A549 (cell line): ENCODE results near the gene RNU5D-1. TPM values are rescaled to one million over a fixed set of nuclear protein-coding genes. Genes with fewer than 3 reads are reported as not detected.

Experiments used
- ATAC-seq, 2 experiments: fragments of 200-7000 bp in 1 of 2; fragments of >200 bp in 1 of 2; cut with Nextera tagmentation in 1 of 2; cut with Tn5 transposase in 1 of 2; 3 replicates each; pipeline versions ENCODE4 v1.8.0 to v1.9.1; 2018 to 2020; ENCODE audit warnings: mild to moderate bottlenecking in 1 of 2, moderate library complexity in 1 of 2
- CTCF ChIA-PET: fragments of 300-600 bp; sonication (Branson Sonifier 250); formaldehyde crosslinking; extraction: SDS; loops from one replicate; lab custom pipeline; 2021; ENCODE audit warnings: antibody characterized with exemption, inconsistent platforms; lab: Yijun Ruan, JAX
- POLR2A ChIA-PET: fragments of 350-600 bp; formaldehyde crosslinking; extraction: SDS; loops from one replicate; lab custom pipeline; 2021; ENCODE audit warnings: antibody characterized with exemption, inconsistent platforms; lab: Yijun Ruan, JAX
- DNase-seq, 2 experiments: peaks; one replicate each; pipeline versions ENCODE4 v3.0.0 to v3.0.0-alpha.2; 2011 to 2016; ENCODE audit warnings: low read depth in 1 of 2, low spot score in 1 of 2
- FAIRE-seq: peaks from 2 replicates; lab custom pipeline; 2011; peaks lifted over from hg19 to GRCh38; lab: Jason Lieb, UNC
- H3K27ac ChIP-seq, 2 experiments: fragments of >200 bp; sonication (Bioruptor Twin); formaldehyde crosslinking; 3 replicates each; pipeline ENCODE4 v1.5.1; 2016 to 2017
- H3K4me1 ChIP-seq: fragments of >200 bp; sonication (Bioruptor Twin); formaldehyde crosslinking; 3 replicates; pipeline ENCODE4 v1.6.1; 2016
- H3K4me2 ChIP-seq: fragments of >200 bp; sonication (Bioruptor Twin); formaldehyde crosslinking; 3 replicates; pipeline ENCODE4 v1.6.1; 2016
- H3K4me3 ChIP-seq: fragments of >200 bp; sonication (Bioruptor Twin); formaldehyde crosslinking; 3 replicates; pipeline ENCODE4 v1.5.1; 2016
- H3K9me3 ChIP-seq: fragments of >200 bp; sonication (Bioruptor Twin); formaldehyde crosslinking; 3 replicates; pipeline ENCODE4 v1.6.1; 2016
- BCL3 ChIP-seq: fragments of >200 bp; sonication (Bioruptor Twin); formaldehyde crosslinking; IDR thresholded peaks from 3 replicates; pipeline ENCODE4 v1.6.1; 2016
- CHD2 ChIP-seq: fragments of 150-350 bp; IDR thresholded peaks from 2 replicates; pipeline ENCODE4 v1.6.1; 2014; ENCODE audit warnings: low read length; ENCODE audit not compliant: partially characterized antibody
- CTCF ChIP-seq: fragments of >200 bp; sonication (Bioruptor Twin); formaldehyde crosslinking; IDR thresholded peaks from 3 replicates; pipeline ENCODE4 v1.5.1; 2016
- ELK1 ChIP-seq: fragments of 150-350 bp; IDR thresholded peaks from 2 replicates; pipeline ENCODE4 v1.6.1; 2014; ENCODE audit warnings: low read depth, mild to moderate bottlenecking, low read length
- ESRRA ChIP-seq: fragments of 150-350 bp; IDR thresholded peaks from 2 replicates; pipeline ENCODE4 v1.6.1; 2014; ENCODE audit warnings: mild to moderate bottlenecking, low read length, borderline replicate concordance
- GATA3 ChIP-seq: IDR thresholded peaks from 2 replicates; pipeline ENCODE4 v1.6.1; 2012; ENCODE audit warnings: borderline replicate concordance
- HES2 ChIP-seq: fragments of >200 bp; sonication (Bioruptor Twin); formaldehyde crosslinking; IDR thresholded peaks from 2 replicates; pipeline ENCODE4 v1.6.1; 2016
- JUN ChIP-seq, 2 experiments: fragments of >200 bp; sonication (Bioruptor Twin); formaldehyde crosslinking; IDR thresholded peaks; 2 replicates in 1 of 2; 3 replicates in 1 of 2; pipeline ENCODE4 v1.6.1; 2016 to 2017
- MAZ ChIP-seq: fragments of 150-350 bp; IDR thresholded peaks from 2 replicates; pipeline ENCODE4 v1.6.1; 2014; ENCODE audit warnings: antibody characterized with exemption, low read depth, low read length, borderline replicate concordance
- MYC ChIP-seq: IDR thresholded peaks from 2 replicates; pipeline ENCODE4 v1.6.1; 2012; ENCODE audit warnings: mild to moderate bottlenecking, inconsistent platforms, low read length, improper control_type of control experiment, borderline replicate concordance
- NR3C1 ChIP-seq: fragments of >200 bp; sonication (Bioruptor Twin); formaldehyde crosslinking; IDR thresholded peaks from 3 replicates; pipeline ENCODE4 v1.6.1; 2017
- PBX3 ChIP-seq: IDR thresholded peaks from 2 replicates; pipeline ENCODE4 v1.6.1; 2012
- POLR2A ChIP-seq: IDR thresholded peaks from 2 replicates; pipeline ENCODE4 v1.6.1; 2012; ENCODE audit warnings: mild to moderate bottlenecking, low read length
- SREBF2 ChIP-seq: fragments of 450-650 bp; IDR thresholded peaks from 2 replicates; pipeline ENCODE4 v1.6.1; 2014; ENCODE audit warnings: mild to moderate bottlenecking, moderate library complexity
- TFCP2L1 ChIP-seq: fragments of 250-450 bp; sonication (Bioruptor Pico); IDR thresholded peaks from 2 replicates; pipeline ENCODE4 v1.5.0; 2021; ENCODE audit warnings: mild to moderate bottlenecking
- TP53 ChIP-seq: fragments of 250-450 bp; sonication (Bioruptor Pico); IDR thresholded peaks from 2 replicates; pipeline ENCODE4 v1.5.0; 2021; ENCODE audit warnings: mild to moderate bottlenecking, moderate library complexity
- USF2 ChIP-seq: fragments of 450-650 bp; IDR thresholded peaks from 2 replicates; pipeline ENCODE4 v1.6.1; 2014; ENCODE audit warnings: antibody characterized with exemption
- ZFP36 ChIP-seq: fragments of 450-650 bp; IDR thresholded peaks from 2 replicates; pipeline ENCODE4 v1.6.1; 2014; ENCODE audit warnings: borderline replicate concordance; ENCODE audit not compliant: partially characterized antibody
- ZNF302 ChIP-seq: fragments of 250-450 bp; sonication (Bioruptor Pico); IDR thresholded peaks from 2 replicates; pipeline ENCODE4 v1.9.0; 2021; ENCODE audit warnings: inconsistent platforms, mild to moderate bottlenecking, moderate library complexity
- WGBS: methylation state at CpG from one replicate; pipeline ENCODE4 v1.1.6; 2017; ENCODE audit errors: missing lambda C conversion rate; 5-methylcytosine and 5-hydroxymethylcytosine counted together
- polyA plus RNA-seq, 4 experiments: library from polyadenylated mRNA; depleted of rRNA in 3 of 4; stranded (reverse); fragments of >200 nt; fragmentation: RNase III in 1 of 4; extraction: RNeasy Plus Mini Kit Qiagen cat#74134 plus additional on column Dnase treatment in 1 of 4; gene quantifications; 2 replicates in 3 of 4; 3 replicates in 1 of 4; pipeline ENCODE4 v1.2.3, GENCODE V29; 2011 to 2017

Gene RNU5D-1
- polyA plus RNA-seq, 2 of the 4 experiments (the other 2 are of a cell fraction), result not detected

GRCh38 chr1:44730741-44731512 lies at the start of gene RNU5D-1 (continued):
- TF ChIP-seq CTCF, result peak; percentile 68
- peak; percentile 33; the same call in 1 of the 2 replicates for TF ChIP-seq MAZ
- peak; percentile 99 for TF ChIP-seq TP53 (CRISPR knock-in tag)
- peak; percentile 100 for TF ChIP-seq BCL3
- no peak for TF ChIP-seq SREBF2
- peak; percentile 99 to 100 for TF ChIP-seq JUN (IDR thresholded peaks at IDR 0.05)
- no peak for TF ChIP-seq USF2
- no peak for TF ChIP-seq NR3C1
- TF ChIP-seq CHD2, result peak; percentile 47
- peak; percentile 99 for TF ChIP-seq TFCP2L1 (CRISPR knock-in tag)
- TF ChIP-seq ZNF302, result no peak
- peak; percentile 81 for TF ChIP-seq POLR2A
- TF ChIP-seq PBX3, result peak; percentile 74; the same call in 1 of the 2 replicates
- no peak for TF ChIP-seq ELK1

- no peak for FAIRE-seq
- Histone ChIP-seq H3K27ac (no peak overlapping the region), H3K4me2 (no peak overlapping the region), H3K4me1 (peaks cover 26% of the 10 kb centered on the region), H3K4me3 (no peak overlapping the region), H3K9me3 (no peaks in the 10 kb centered on the region)
- TF ChIP-seq ZFP36 (no peak), CHD2 (no peak), ESRRA (no peak), GATA3 (no peak), HES2 (no peak), TFCP2L1 (CRISPR knock-in tag) (0 out of 2 replicates have a peak, but pooled peaks have one; percentile 43), MYC (no peak)
- ChIA-PET POLR2A (interaction anchor here (1.4 to 2.3 kb wide), 2 partner anchors 13 to 59 kb away, joined by 4 to 8 read pairs; no protein-coding TSS in a partner anchor), CTCF (interaction anchor here (0.7 to 1.8 kb wide), 4 partner anchors 10 to 37 kb away, joined by 3 to 4 read pairs (median 4); partner anchors contain the start of gene PLK3)
- DNase-seq, result no peak
- WGBS, result 96% methylated on average over 14 of the region's 14 CpGs
- no peak for ATAC-seq
These were observed 49.7 kb upstream of the RNU5D-1 start for GRCh38 chr1:44780583-44781121.
